NCI-H69 (cell line): Measurements from ENCODE around the gene TRMT44.
"Not testable (repeated sequence)": the region's sequence is repeated elsewhere in the genome, so short reads cannot be mapped to it uniquely, and the experiment has no call there.

Experiments
- DNase-seq: peaks from one replicate; lab custom pipeline; 2025; lab: John Stamatoyannopoulos, UW

Gene TRMT44

GRCh38 chr4:8406887-8407286 is 33.7 kb upstream of the TRMT44 start:
- peak; percentile 17 for DNase-seq

GRCh38 chr4:8407316-8407715 is 33.3 kb upstream of the TRMT44 start:
- DNase-seq: no peak

- no peak for DNase-seq
These were observed 32.8 kb upstream of the TRMT44 start for GRCh38 chr4:8407756-8408155.

GRCh38 chr4:8409264-8410065 is 31.1 kb upstream of the TRMT44 start:
- peak; percentile 36 for DNase-seq

- DNase-seq: no peak
These were observed 30.4 kb upstream of the TRMT44 start for GRCh38 chr4:8410066-8410625.

GRCh38 chr4:8410641-8411271 is 29.8 kb upstream of the TRMT44 start:
- DNase-seq: peak; percentile 91

- DNase-seq: no peak
These were observed 29.0 kb upstream of the TRMT44 start for GRCh38 chr4:8411351-8412180.

- no peak for DNase-seq
These were observed 28.3 kb upstream of the TRMT44 start for GRCh38 chr4:8412288-8412687.

GRCh38 chr4:8414377-8414776 is 26.2 kb upstream of the TRMT44 start:
- no peak for DNase-seq

GRCh38 chr4:8417071-8417614 is 23.4 kb upstream of the TRMT44 start:
- no peak for DNase-seq

GRCh38 chr4:8419222-8420041 is 21.1 kb upstream of the TRMT44 start:
- DNase-seq: no peak

GRCh38 chr4:8420151-8420550 is 20.4 kb upstream of the TRMT44 start:
- DNase-seq: not testable (repeated sequence)

GRCh38 chr4:8422327-8422726 is 18.2 kb upstream of the TRMT44 start:
- DNase-seq: no peak

- no peak for DNase-seq
These were observed 17.8 kb upstream of the TRMT44 start for GRCh38 chr4:8422786-8423185.

- no peak for DNase-seq
These were observed 13.3 kb upstream of the TRMT44 start for GRCh38 chr4:8427262-8427661.

GRCh38 chr4:8427761-8428287 is 12.8 kb upstream of the TRMT44 start:
- DNase-seq: peak; percentile 29

GRCh38 chr4:8428288-8429097 is 12.1 kb upstream of the TRMT44 start:
- DNase-seq: peak; percentile 87

GRCh38 chr4:8431553-8431952 is 9.0 kb upstream of the TRMT44 start:
- no peak for DNase-seq

GRCh38 chr4:8433136-8433535 is 7.4 kb upstream of the TRMT44 start:
- DNase-seq: no peak
